ENCODE results near the gene GAB3.

The GAB3 gene

DNA sequence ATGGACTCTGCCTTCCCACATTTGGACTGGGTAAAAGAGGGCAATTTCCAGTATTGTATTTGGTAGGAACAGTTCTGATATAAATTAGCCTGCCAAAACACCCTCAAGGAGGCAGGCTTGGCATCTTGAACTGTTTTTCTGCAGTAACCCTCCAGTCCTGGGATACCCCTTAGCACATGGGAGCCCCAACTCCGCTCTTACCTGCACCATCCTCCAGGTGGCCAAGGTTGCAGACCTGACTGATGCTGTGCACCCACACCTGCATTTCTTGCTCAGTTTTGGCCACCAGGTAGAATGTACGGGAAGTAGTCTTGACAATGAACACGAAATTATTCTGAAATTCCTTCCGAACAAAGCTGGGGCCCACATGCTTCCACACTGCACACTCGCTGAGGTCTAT lies 35.1 kb downstream of the GAB3 start:
- Histone ChIP-seq H3K9me2 (replicated peaks; ENCODE audit: low read depth, low read length) (no peaks in the 10 kb centered on the region), H3K9ac (ENCODE audit: low read depth, low read length, poor library complexity, severe bottlenecking) (no peak overlapping the region), H3K27me3 (ENCODE audit: insufficient read depth, low read length, poor library complexity, severe bottlenecking) (no peaks in the 10 kb centered on the region), H2AFZ (ENCODE audit: low read length) (no peak overlapping the region), H3F3A (ENCODE audit: low read depth) (no peaks in the 10 kb centered on the region), H4K20me1 (ENCODE audit: insufficient read depth, low read length, poor library complexity, severe bottlenecking) (no peaks in the 10 kb centered on the region), H3K9me3 (ENCODE audit: insufficient read depth, low read depth, low read length) (no peaks in the 10 kb centered on the region), H3K79me2 (ENCODE audit: insufficient read depth, low read length) (0 out of 2 replicates have a peak, but pooled peaks cover 5% of the 10 kb centered on the region), H3K4me3 (ENCODE audit: low read length, poor library complexity, severe bottlenecking) (no peak overlapping the region), H3K4me1 (ENCODE audit: insufficient read depth, low read length, poor library complexity, severe bottlenecking) (peaks cover 49% of the 10 kb centered on the region), H3K36me3 (ENCODE audit: insufficient read depth, low read length) (peaks cover 9% of the 10 kb centered on the region; the same call in 1 of the 2 replicates), H3K4me2 (ENCODE audit: low read depth, low read length, poor library complexity, severe bottlenecking) (no peak overlapping the region)
- TF ChIP-seq EZH2phosphoT487 (IDR thresholded peaks at IDR 0.05; ENCODE audit: borderline replicate concordance) (no peak), CTCF (conservative IDR thresholded peaks at IDR 0.05; ENCODE audit: low read length) (peak; percentile 17; the same call in 1 of the 2 replicates)

- Histone ChIP-seq H3K36me3 (ENCODE audit: insufficient read depth, low read length) (peaks cover 9% of the 10 kb centered on the region; the same call in 1 of the 2 replicates), H3K27me3 (ENCODE audit: insufficient read depth, low read length, poor library complexity, severe bottlenecking) (no peaks in the 10 kb centered on the region), H3K79me2 (ENCODE audit: insufficient read depth, low read length) (0 out of 2 replicates have a peak, but pooled peaks cover 3% of the 10 kb centered on the region), H4K20me1 (ENCODE audit: insufficient read depth, low read length, poor library complexity, severe bottlenecking) (no peaks in the 10 kb centered on the region), H3K4me3 (ENCODE audit: low read length, poor library complexity, severe bottlenecking) (no peak overlapping the region), H3K9me3 (ENCODE audit: insufficient read depth, low read depth, low read length) (no peaks in the 10 kb centered on the region), H3K9ac (ENCODE audit: low read depth, low read length, poor library complexity, severe bottlenecking) (no peak overlapping the region), H3K4me1 (ENCODE audit: insufficient read depth, low read length, poor library complexity, severe bottlenecking) (peaks cover 48% of the 10 kb centered on the region), H2AFZ (ENCODE audit: low read length) (no peak overlapping the region), H3K4me2 (ENCODE audit: low read depth, low read length, poor library complexity, severe bottlenecking) (no peak overlapping the region), H3F3A (ENCODE audit: low read depth) (no peaks in the 10 kb centered on the region), H3K9me2 (replicated peaks; ENCODE audit: low read depth, low read length) (no peaks in the 10 kb centered on the region)
- no peak for TF ChIP-seq EZH2phosphoT487 (IDR thresholded peaks at IDR 0.05; ENCODE audit: borderline replicate concordance)
- peak; percentile 71 for TF ChIP-seq CTCF (conservative IDR thresholded peaks at IDR 0.05; ENCODE audit: low read length)
These were observed 36.0 kb downstream of the GAB3 start for GRCh38 chrX:154714925-154715324.

DNA sequence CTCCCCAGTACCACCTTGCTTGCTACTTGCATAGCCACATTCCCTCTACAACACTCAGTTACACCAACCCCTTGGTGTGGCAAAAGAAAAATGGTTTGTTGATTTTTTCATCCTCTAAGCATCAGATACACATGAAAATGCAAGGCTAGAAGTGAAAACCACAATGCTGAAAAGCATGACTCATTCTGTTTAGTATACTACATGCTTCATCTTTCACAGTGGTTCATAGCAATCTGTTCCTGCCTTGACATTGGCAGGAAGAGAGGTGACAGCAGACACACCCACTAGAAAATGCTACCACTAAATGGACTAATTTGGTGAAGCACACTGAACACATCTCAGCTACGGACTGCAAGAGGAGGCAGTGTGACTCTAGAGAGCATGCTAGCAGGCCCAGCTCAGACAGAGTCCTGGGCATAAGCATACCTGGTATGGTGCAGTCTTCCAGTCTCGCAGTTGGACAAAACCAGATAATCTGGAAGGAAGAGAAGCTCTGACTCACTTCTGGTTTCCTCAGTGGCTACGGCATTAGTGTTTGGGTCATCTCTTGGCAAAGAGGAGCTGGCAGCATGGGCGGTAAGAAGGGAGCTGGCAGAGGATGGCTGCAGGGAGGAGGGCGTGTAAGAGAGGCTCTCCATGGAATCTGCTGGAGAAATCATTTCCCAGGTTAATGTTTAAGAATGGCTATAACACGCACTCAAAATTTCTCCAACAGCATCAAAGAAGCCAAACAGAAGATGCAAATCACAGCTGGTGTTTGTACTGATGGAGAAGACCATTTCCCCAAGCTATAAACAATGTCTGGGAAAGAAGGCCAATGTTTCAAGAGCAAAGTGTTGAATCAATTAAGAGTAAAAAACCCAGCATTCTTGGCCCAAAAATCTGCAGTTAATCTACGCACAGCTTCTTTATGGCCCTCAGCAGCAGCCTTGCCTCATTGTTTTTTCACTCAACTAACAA lies 37.8 kb downstream of the GAB3 start:
- no peaks in the 10 kb centered on the region for H3K9me2 ChIP-seq (replicated peaks; ENCODE audit: low read depth, low read length)
- peaks cover 29% of the 10 kb centered on the region for H3K4me1 ChIP-seq (ENCODE audit: insufficient read depth, low read length, poor library complexity, severe bottlenecking)
- no peaks in the 10 kb centered on the region for H3K9me3 ChIP-seq (ENCODE audit: insufficient read depth, low read depth, low read length)
- no peaks in the 10 kb centered on the region for H3K27me3 ChIP-seq (ENCODE audit: insufficient read depth, low read length, poor library complexity, severe bottlenecking)
- H3K9ac ChIP-seq (ENCODE audit: low read depth, low read length, poor library complexity, severe bottlenecking): no peak overlapping the region
- H3K36me3 ChIP-seq (ENCODE audit: insufficient read depth, low read length): peaks cover 9% of the 10 kb centered on the region; the same call in 1 of the 2 replicates
- no peak overlapping the region for H2AFZ ChIP-seq (ENCODE audit: low read length)
- H3F3A ChIP-seq (ENCODE audit: low read depth): no peaks in the 10 kb centered on the region
- no peak for TF ChIP-seq EZH2phosphoT487 (IDR thresholded peaks at IDR 0.05; ENCODE audit: borderline replicate concordance)
- TF ChIP-seq CTCF (conservative IDR thresholded peaks at IDR 0.05; ENCODE audit: low read length): no peak
- H3K4me3 ChIP-seq (ENCODE audit: low read length, poor library complexity, severe bottlenecking): no peak overlapping the region
- peak overlapping the region; percentile 23 for H3K4me2 ChIP-seq (ENCODE audit: low read depth, low read length, poor library complexity, severe bottlenecking)
- no peaks in the 10 kb centered on the region for H4K20me1 ChIP-seq (ENCODE audit: insufficient read depth, low read length, poor library complexity, severe bottlenecking)
- no peaks in the 10 kb centered on the region for H3K79me2 ChIP-seq (ENCODE audit: insufficient read depth, low read length)

All from Loucy (cell line).